Activated CD4-positive, alpha-beta memory T cell treated with anti-CD3 and anti-CD28 coated beads, Interleukin-2, amount 10 ng/mL, durations not matched to agents 7 days and 5 days (primary cell): ENCODE results near the gene MCTP2. TPM values are rescaled to one million over a fixed set of nuclear protein-coding genes. Genes with fewer than 3 reads are reported as not detected.

Source experiments
- CTCF ChIA-PET: fragments of 350-600 bp; sonication (Branson Sonifier 250); formaldehyde crosslinking; loops from one replicate; lab custom pipeline; 2021; ENCODE audit warnings: antibody characterized with exemption, inconsistent platforms; lab: Charles Lee
- POLR2A ChIA-PET: fragments of 350-600 bp; sonication (Branson Sonifier 250); formaldehyde crosslinking; loops from one replicate; lab custom pipeline; 2021; ENCODE audit warnings: antibody characterized with exemption; lab: Charles Lee
- DNase-seq: peaks from one replicate; pipeline ENCODE4 v3.0.0-alpha.2; 2020
- H3K27ac Mint-ChIP-seq: one replicate; pipeline ENCODE4 v1.8.0; 2021; ENCODE audit warnings: mild to moderate bottlenecking, mixed read lengths
- H3K27me3 Mint-ChIP-seq: one replicate; pipeline ENCODE4 v1.8.0; 2021; ENCODE audit warnings: mixed read lengths
- H3K36me3 Mint-ChIP-seq: one replicate; pipeline ENCODE4 v1.8.0; 2021; ENCODE audit warnings: low read depth, mixed read lengths
- H3K4me1 Mint-ChIP-seq: one replicate; pipeline ENCODE4 v1.8.0; 2021; ENCODE audit warnings: mixed read lengths
- H3K4me3 Mint-ChIP-seq: one replicate; pipeline ENCODE4 v1.8.0; 2021; ENCODE audit warnings: mild to moderate bottlenecking, mixed read lengths
- H3K9me3 Mint-ChIP-seq: one replicate; pipeline ENCODE4 v1.8.0; 2021; ENCODE audit warnings: mixed read lengths
- total RNA-seq, 2 experiments: library from RNA; stranded (reverse); gene quantifications; one replicate each; pipeline ENCODE4 v1.2.3, GENCODE V29; 2021

Gene MCTP2
- total RNA-seq, 2 experiments from 2014 or later, result 46.7 to 48.7 TPM

DNA sequence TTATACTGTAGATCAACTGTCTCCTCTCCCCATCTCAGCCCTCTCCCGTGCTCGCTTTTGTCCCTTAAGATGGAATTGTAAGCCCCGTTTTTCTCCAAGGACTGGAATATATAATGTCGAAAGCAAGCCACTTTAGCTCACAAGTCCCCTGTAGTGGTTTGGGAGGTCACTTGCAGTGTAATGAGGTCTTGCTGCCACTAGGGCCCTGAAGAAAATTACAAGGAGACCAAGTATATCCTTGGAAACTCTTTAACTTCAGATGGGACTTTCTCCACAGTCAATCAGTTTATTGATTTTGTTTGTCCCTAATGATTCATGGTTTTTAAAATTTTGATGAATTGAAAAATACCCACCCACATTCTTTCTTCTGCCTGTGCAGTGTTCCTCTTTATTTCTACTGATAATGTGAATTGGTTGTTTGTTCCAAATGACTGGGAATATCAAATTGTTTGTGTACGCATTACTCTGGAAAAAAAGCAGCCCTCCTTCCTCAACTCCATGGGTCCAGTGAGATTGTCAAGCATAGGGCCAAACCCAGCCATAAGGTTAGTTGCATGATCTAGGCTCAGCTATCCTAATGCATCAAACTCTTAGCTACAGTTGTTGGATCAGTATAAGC is 294.8 kb downstream of the MCTP2 start:
- POLR2A ChIA-PET, result no interaction called here
- H3K27ac Mint-ChIP-seq, result no peak overlapping the region
- CTCF ChIA-PET, result interaction anchor here (0.8 to 1.9 kb wide), 2 partner anchors 9 to 16 kb away, joined by 3 to 6 read pairs; no protein-coding TSS in a partner anchor

DNA sequence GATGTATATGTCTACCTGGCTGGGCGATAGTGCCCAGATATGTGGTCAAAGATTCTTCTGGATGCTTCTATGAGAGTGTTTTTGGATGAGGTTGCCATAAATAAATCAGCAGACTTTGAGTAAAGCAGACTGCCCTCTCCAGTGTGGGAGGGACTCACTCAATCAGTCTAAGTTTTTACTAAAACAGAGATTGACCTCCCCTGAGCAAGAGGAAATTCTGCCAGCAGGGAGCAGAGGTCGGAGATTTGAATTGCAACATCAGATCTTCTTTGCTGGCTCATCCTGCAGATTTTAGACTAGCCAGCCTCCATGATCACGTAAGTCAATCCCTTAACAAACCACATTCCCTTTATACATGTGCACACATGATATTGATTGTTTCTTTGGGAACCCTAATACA is 300.9 kb downstream of the MCTP2 start:
- H3K27me3 Mint-ChIP-seq, result no peaks in the 10 kb centered on the region
- no peak overlapping the region for H3K4me3 Mint-ChIP-seq
- CTCF ChIA-PET, result no interaction called here
- DNase-seq, result no peak
- POLR2A ChIA-PET, result no interaction called here
- no peak overlapping the region for H3K27ac Mint-ChIP-seq
- no peaks in the 10 kb centered on the region for H3K36me3 Mint-ChIP-seq
- no peaks in the 10 kb centered on the region for H3K4me1 Mint-ChIP-seq
- H3K9me3 Mint-ChIP-seq, result no peaks in the 10 kb centered on the region

More for the DNA sequence above, 294.8 kb downstream of the MCTP2 start:
- Mint-ChIP-seq H3K9me3 (no peaks in the 10 kb centered on the region), H3K36me3 (no peaks in the 10 kb centered on the region), H3K27me3 (no peaks in the 10 kb centered on the region), H3K4me3 (no peak overlapping the region), H3K4me1 (no peaks in the 10 kb centered on the region)
- no peak for DNase-seq
